K562 (cell line): Measurements from ENCODE around the gene ARHGAP4. TPM values are rescaled to one million over a fixed set of nuclear protein-coding genes. Genes with fewer than 3 reads are reported as not detected.
A peak's percentile ranks its signal among the peaks of the same experiment; 100 is the strongest.

Source experiments
- ARID2 ChIP-seq: fragments of 450-650 bp; IDR thresholded peaks from 2 replicates; pipeline ENCODE4 v1.6.1; 2017; ENCODE audit warnings: antibody characterized with exemption, mild to moderate bottlenecking
- BHLHE40 ChIP-seq: IDR thresholded peaks from 2 replicates; pipeline ENCODE4 v1.6.1; 2011; ENCODE audit warnings: low read length, improper control_type of control experiment
- CXXC5 ChIP-seq: fragments of 250-450 bp; sonication (Bioruptor Pico); IDR thresholded peaks from 2 replicates; pipeline ENCODE4 v1.8.0; 2022; ENCODE audit warnings: inconsistent platforms, mild to moderate bottlenecking, moderate library complexity
- EP400 ChIP-seq: fragments of 450-650 bp; IDR thresholded peaks from 2 replicates; pipeline ENCODE4 v1.6.1; 2017; ENCODE audit warnings: antibody characterized with exemption, mild to moderate bottlenecking, moderate library complexity
- FOSL1 ChIP-seq: fragments of 200-800 bp; sonication (Bioruptor generic); conservative IDR thresholded peaks from 2 replicates; pipeline ENCODE4 v1.6.1; 2016; ENCODE audit warnings: missing genetic modification characterization, missing compliant biosample characterization
- FOXK2 ChIP-seq, 2 experiments: fragments of 450-650 bp; IDR thresholded peaks in 1 of 2; conservative IDR thresholded peaks in 1 of 2; 2 replicates each; pipeline ENCODE4 v1.6.1; 2016; ENCODE audit warnings: low read depth in 2 of 2, mild to moderate bottlenecking in 1 of 2
- ILK ChIP-seq: fragments of 450-650 bp; IDR thresholded peaks from 2 replicates; pipeline ENCODE4 v1.6.1; 2016; ENCODE audit warnings: missing genetic modification characterization, low read depth, mild to moderate bottlenecking, missing compliant biosample characterization, moderate library complexity, borderline replicate concordance
- NR3C1 ChIP-seq: sonication (generic); formaldehyde crosslinking; IDR thresholded peaks from 2 replicates; pipeline ENCODE4 v1.8.1; 2022; ENCODE audit warnings: missing genetic modification reagents
- PCBP1 ChIP-seq: fragments of 200-400 bp; formaldehyde crosslinking; IDR thresholded peaks from 2 replicates; pipeline ENCODE4 v1.6.1; 2018; ENCODE audit warnings: mild to moderate bottlenecking, low read depth, low read length; ENCODE audit not compliant: poor library complexity, severe bottlenecking
- POLR2A ChIP-seq: fragments of 450-650 bp; conservative IDR thresholded peaks from 2 replicates; pipeline ENCODE4 v1.6.1; 2016
- POLR2G ChIP-seq: fragments of 200-400 bp; formaldehyde crosslinking; IDR thresholded peaks from 2 replicates; pipeline ENCODE4 v1.6.1; 2017; ENCODE audit warnings: low read depth, mild to moderate bottlenecking, antibody characterized with exemption, low read length, moderate library complexity
- RBFOX2 ChIP-seq: fragments of 200-400 bp; formaldehyde crosslinking; IDR thresholded peaks from 2 replicates; pipeline ENCODE4 v1.6.1; 2017; ENCODE audit warnings: low read depth, mild to moderate bottlenecking, low read length, moderate library complexity
- RBM22 ChIP-seq: fragments of 200-400 bp; formaldehyde crosslinking; IDR thresholded peaks from 2 replicates; pipeline ENCODE4 v1.6.1; 2018; ENCODE audit warnings: low read length, low read depth; ENCODE audit not compliant: poor library complexity, severe bottlenecking
- RCOR1 ChIP-seq, 2 experiments: IDR thresholded peaks; 2 replicates each; pipeline ENCODE4 v1.6.1; 2012; ENCODE audit warnings: low read depth in 2 of 2, low read length in 2 of 2, borderline replicate concordance in 1 of 2, improper control_type of control experiment in 1 of 2
- RNF2 ChIP-seq: sonication (generic); IDR thresholded peaks from 2 replicates; pipeline ENCODE4 v1.6.1; 2016
- SAP30 ChIP-seq: fragments of 200-600 bp; sonication (generic); IDR thresholded peaks from 2 replicates; pipeline ENCODE4 v1.6.1; 2012; ENCODE audit warnings: borderline replicate concordance, low read depth, mild to moderate bottlenecking, moderate library complexity, low read length, control low read depth, inconsistent platforms; ENCODE audit not compliant: insufficient read depth, poor library complexity, severe bottlenecking
- SMAD4 ChIP-seq: fragments of 250-450 bp; sonication (Bioruptor Pico); conservative IDR thresholded peaks from 2 replicates; pipeline ENCODE4 v1.8.0; 2021; ENCODE audit warnings: inconsistent platforms, mild to moderate bottlenecking, moderate library complexity
- TAF15 ChIP-seq: fragments of 200-400 bp; formaldehyde crosslinking; IDR thresholded peaks from 2 replicates; pipeline ENCODE4 v1.6.1; 2017; ENCODE audit warnings: mild to moderate bottlenecking, low read depth, low read length, moderate library complexity
- TSC22D4 ChIP-seq: fragments of 450-650 bp; IDR thresholded peaks from 2 replicates; pipeline ENCODE4 v1.6.1; 2016; ENCODE audit warnings: missing genetic modification characterization, missing biosample characterization, control low read depth
- ZNF232 ChIP-seq: sonication (generic); formaldehyde crosslinking; IDR thresholded peaks from 2 replicates; pipeline ENCODE4 v1.8.0; 2022; ENCODE audit warnings: mild to moderate bottlenecking, missing genetic modification reagents
- ZNF561 ChIP-seq: fragments of 450-650 bp; formaldehyde crosslinking; conservative IDR thresholded peaks from 2 replicates; pipeline ENCODE4 v1.4.0; 2020; ENCODE audit warnings: mild to moderate bottlenecking, moderate library complexity
- ZNF696 ChIP-seq: fragments of 250-450 bp; sonication (Bioruptor Pico); conservative IDR thresholded peaks from 2 replicates; pipeline ENCODE4 v1.4.0; 2020; ENCODE audit warnings: mild to moderate bottlenecking, moderate library complexity
- polyA plus RNA-seq, 8 experiments: library from polyadenylated mRNA; depleted of rRNA in 4 of 8; stranded (reverse) in 5 of 8; unstranded in 3 of 8; fragments of >200 nt; fragmentation: Nextera tagmentation in 2 of 8; fragmentation: Illumina TruSeq in 1 of 8; extraction: Ambion mirVana in 2 of 8; extraction: Trizol in 1 of 8; gene quantifications; 2 replicates each; pipeline versions ENCODE4 v1.2.1 to v1.2.3, GENCODE V29; 2011 to 2014; ENCODE audit warnings: inconsistent platforms in 1 of 8, missing spikeins in 1 of 8
- total RNA-seq, 7 experiments: library from RNA; depleted of rRNA in 6 of 7; stranded (reverse); fragments of >200 nt in 6 of 7; fragmentation: Illumina TruSeq in 2 of 7; extraction: Trizol in 2 of 7; gene quantifications; 2 replicates each; pipeline versions ENCODE4 v1.2.1 to v1.2.3, GENCODE V29; 2011 to 2021; ENCODE audit warnings: low replicate concordance in 1 of 7
- TF ChIP-seq, protein P1 (sequence below): fragments of 450-650 bp; IDR thresholded peaks from 2 replicates; pipeline ENCODE4 v1.6.1; 2016; ENCODE audit warnings: borderline replicate concordance
- TF ChIP-seq, protein P2 (sequence below): fragments of 250-450 bp; sonication (Bioruptor Pico); IDR thresholded peaks from 2 replicates; pipeline ENCODE4 v1.8.0; 2022; ENCODE audit warnings: moderate library complexity, mild to moderate bottlenecking, inconsistent platforms
- TF ChIP-seq, protein P3 (sequence below): fragments of 450-650 bp; IDR thresholded peaks from 2 replicates; pipeline ENCODE4 v1.6.1; 2017; ENCODE audit warnings: antibody characterized with exemption

Gene ARHGAP4
- total and polyA plus RNA-seq, 9 of the 15 experiments (the other 6 are each of a cell fraction or from before 2014, with no cell fraction given), result 0.30 to 81.8 (median 13.5) TPM

DNA sequence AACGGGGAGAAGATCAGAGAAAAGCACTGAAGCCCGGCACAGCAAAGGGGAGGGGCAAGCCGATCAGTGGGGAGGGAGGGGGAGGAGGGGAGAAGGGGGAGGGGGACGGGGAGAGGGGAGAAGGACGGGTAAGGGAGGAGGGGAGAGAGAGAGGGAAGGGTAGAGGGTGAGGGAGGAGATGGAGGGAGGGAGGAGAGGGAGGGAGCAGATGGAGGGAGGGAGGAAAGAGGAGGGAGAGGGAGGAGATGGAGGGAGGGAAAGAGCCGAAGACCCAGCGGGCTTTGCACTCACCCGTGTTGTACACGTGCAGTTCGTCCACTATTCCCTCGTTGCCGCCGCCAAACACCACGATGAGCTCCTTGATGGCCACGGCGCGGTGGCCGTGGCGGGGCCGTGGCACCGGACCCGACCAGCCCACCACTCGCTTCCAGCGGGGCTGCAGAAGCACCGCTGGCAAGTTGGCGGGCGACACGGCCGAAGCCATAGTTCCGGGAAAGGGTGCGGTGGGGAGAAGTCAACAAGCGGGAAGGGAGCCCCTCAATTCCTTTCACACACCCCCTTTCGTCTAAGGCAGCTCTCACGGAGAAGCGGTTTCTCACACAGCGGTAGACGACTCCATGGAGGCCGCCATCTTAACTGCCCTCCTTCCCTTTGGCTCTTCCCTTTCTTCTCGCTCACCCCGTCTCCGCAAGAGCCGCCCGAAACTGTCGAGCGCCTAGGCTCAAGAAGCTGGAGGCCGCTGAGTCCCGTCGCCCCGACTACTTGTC, 44.5 kb upstream of the ARHGAP4 start (continued):
- no peak; the same call in 1 of the 2 replicates for TF ChIP-seq POLR2G
- TF ChIP-seq RBM22, result peak; percentile 15
- no peak for TF ChIP-seq TAF15
- peak; percentile 56 for TF ChIP-seq POLR2A
- TF ChIP-seq ILK (tag), result no peak
- no peak for TF ChIP-seq NR3C1
- 0 out of 2 replicates have a peak, but pooled peaks have one; percentile 25 for TF ChIP-seq SMAD4
- peak; percentile 32 for TF ChIP-seq SAP30
- TF ChIP-seq BHLHE40, result peak; percentile 80
- TF ChIP-seq RCOR1 (IDR thresholded peaks at IDR 0.05; ENCODE audit: borderline replicate concordance in 1 of 2, low read depth in 2 of 2, low read length in 2 of 2), result 0 out of 4 replicates have a peak, but pooled peaks of 1 of the 2 experiments have one; percentile 23
- TF ChIP-seq, protein P1, sequence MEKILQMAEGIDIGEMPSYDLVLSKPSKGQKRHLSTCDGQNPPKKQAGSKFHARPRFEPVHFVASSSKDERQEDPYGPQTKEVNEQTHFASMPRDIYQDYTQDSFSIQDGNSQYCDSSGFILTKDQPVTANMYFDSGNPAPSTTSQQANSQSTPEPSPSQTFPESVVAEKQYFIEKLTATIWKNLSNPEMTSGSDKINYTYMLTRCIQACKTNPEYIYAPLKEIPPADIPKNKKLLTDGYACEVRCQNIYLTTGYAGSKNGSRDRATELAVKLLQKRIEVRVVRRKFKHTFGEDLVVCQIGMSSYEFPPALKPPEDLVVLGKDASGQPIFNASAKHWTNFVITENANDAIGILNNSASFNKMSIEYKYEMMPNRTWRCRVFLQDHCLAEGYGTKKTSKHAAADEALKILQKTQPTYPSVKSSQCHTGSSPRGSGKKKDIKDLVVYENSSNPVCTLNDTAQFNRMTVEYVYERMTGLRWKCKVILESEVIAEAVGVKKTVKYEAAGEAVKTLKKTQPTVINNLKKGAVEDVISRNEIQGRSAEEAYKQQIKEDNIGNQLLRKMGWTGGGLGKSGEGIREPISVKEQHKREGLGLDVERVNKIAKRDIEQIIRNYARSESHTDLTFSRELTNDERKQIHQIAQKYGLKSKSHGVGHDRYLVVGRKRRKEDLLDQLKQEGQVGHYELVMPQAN, result peak; percentile 64; the same call in 1 of the 2 replicates
- TF ChIP-seq, protein P2, sequence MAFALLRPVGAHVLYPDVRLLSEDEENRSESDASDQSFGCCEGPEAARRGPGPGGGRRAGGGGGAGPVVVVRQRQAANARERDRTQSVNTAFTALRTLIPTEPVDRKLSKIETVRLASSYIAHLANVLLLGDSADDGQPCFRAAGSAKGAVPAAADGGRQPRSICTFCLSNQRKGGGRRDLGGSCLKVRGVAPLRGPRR (CRISPR knock-in tag), result no peak
- TF ChIP-seq ZNF561, result no peak
- TF ChIP-seq EP400, result peak; percentile 65; the same call in 1 of the 2 replicates
- TF ChIP-seq ZNF232 (CRISPR knock-in tag), result no peak
- no peak for TF ChIP-seq FOXK2 (conservative IDR thresholded peaks at IDR 0.05 in 1 of 2, IDR thresholded peaks at IDR 0.05 in 1 of 2; ENCODE audit: low read depth in 2 of 2)
- TF ChIP-seq CXXC5, result 0 out of 2 replicates have a peak, but pooled peaks have one; percentile 32
- no peak for TF ChIP-seq TSC22D4 (tag)
- TF ChIP-seq FOSL1 (tag), result no peak; the same call in 1 of the 2 replicates
- TF ChIP-seq RBFOX2, result peak; percentile 26
- peak; percentile 72 for TF ChIP-seq PCBP1
- TF ChIP-seq ARID2, result no peak
- TF ChIP-seq RNF2, result 0 out of 2 replicates have a peak, but pooled peaks have one; percentile 31
- TF ChIP-seq, protein P3, sequence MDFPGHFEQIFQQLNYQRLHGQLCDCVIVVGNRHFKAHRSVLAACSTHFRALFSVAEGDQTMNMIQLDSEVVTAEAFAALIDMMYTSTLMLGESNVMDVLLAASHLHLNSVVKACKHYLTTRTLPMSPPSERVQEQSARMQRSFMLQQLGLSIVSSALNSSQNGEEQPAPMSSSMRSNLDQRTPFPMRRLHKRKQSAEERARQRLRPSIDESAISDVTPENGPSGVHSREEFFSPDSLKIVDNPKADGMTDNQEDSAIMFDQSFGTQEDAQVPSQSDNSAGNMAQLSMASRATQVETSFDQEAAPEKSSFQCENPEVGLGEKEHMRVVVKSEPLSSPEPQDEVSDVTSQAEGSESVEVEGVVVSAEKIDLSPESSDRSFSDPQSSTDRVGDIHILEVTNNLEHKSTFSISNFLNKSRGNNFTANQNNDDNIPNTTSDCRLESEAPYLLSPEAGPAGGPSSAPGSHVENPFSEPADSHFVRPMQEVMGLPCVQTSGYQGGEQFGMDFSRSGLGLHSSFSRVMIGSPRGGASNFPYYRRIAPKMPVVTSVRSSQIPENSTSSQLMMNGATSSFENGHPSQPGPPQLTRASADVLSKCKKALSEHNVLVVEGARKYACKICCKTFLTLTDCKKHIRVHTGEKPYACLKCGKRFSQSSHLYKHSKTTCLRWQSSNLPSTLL, result no peak
- no peak for TF ChIP-seq ZNF696 (CRISPR knock-in tag)
